ENCODE measurements around the gene MGA.

DNA sequence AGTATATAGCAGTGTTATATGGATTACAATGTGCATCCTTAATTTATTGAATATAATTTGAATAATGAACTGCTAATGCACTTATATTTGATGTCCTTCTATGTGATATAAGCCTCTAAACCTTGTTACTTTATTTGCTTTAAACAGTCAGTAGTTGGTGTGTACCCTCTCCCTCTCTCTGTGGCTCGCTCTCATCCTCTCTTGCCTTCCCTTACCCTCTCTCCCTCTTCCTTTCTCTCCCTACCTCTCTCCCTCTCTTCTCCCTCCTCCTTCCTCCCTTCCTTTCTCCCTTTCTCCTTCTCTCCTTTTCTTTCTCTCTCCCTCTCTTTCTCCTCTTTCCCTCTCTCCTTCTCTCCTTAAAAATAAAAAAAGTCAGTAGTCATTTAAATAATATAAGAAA is 28.9 kb downstream of the MGA start:
- TF ChIP-seq, protein P1, sequence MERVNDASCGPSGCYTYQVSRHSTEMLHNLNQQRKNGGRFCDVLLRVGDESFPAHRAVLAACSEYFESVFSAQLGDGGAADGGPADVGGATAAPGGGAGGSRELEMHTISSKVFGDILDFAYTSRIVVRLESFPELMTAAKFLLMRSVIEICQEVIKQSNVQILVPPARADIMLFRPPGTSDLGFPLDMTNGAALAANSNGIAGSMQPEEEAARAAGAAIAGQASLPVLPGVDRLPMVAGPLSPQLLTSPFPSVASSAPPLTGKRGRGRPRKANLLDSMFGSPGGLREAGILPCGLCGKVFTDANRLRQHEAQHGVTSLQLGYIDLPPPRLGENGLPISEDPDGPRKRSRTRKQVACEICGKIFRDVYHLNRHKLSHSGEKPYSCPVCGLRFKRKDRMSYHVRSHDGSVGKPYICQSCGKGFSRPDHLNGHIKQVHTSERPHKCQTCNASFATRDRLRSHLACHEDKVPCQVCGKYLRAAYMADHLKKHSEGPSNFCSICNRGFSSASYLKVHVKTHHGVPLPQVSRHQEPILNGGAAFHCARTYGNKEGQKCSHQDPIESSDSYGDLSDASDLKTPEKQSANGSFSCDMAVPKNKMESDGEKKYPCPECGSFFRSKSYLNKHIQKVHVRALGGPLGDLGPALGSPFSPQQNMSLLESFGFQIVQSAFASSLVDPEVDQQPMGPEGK (CRISPR knock-in tag; IDR thresholded peaks at IDR 0.05; ENCODE audit: borderline replicate concordance): no peak
- TF ChIP-seq ARNTL (CRISPR knock-in tag; IDR thresholded peaks at IDR 0.05; ENCODE audit: borderline replicate concordance, low read depth): no peak
- TF ChIP-seq OSR1 (CRISPR knock-in tag; IDR thresholded peaks at IDR 0.05): no peak
- TF ChIP-seq, protein P2, sequence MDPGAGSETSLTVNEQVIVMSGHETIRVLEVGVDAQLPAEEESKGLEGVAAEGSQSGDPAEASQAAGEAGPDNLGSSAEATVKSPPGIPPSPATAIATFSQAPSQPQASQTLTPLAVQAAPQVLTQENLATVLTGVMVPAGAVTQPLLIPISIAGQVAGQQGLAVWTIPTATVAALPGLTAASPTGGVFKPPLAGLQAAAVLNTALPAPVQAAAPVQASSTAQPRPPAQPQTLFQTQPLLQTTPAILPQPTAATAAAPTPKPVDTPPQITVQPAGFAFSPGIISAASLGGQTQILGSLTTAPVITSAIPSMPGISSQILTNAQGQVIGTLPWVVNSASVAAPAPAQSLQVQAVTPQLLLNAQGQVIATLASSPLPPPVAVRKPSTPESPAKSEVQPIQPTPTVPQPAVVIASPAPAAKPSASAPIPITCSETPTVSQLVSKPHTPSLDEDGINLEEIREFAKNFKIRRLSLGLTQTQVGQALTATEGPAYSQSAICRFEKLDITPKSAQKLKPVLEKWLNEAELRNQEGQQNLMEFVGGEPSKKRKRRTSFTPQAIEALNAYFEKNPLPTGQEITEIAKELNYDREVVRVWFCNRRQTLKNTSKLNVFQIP (CRISPR knock-in tag; IDR thresholded peaks at IDR 0.05; ENCODE audit: borderline replicate concordance, low read depth): no peak
- TF ChIP-seq ZFP30 (CRISPR knock-in tag; IDR thresholded peaks at IDR 0.05): no peak
- TF ChIP-seq RARB (CRISPR knock-in tag; IDR thresholded peaks at IDR 0.05): no peak
- no peak for TF ChIP-seq ZNF70 (CRISPR knock-in tag; IDR thresholded peaks at IDR 0.05)
- no peak for TF ChIP-seq TCF4 (CRISPR knock-in tag; IDR thresholded peaks at IDR 0.05; ENCODE audit: borderline replicate concordance)
- no peak for TF ChIP-seq ESRRG (CRISPR knock-in tag; IDR thresholded peaks at IDR 0.05)
- TF ChIP-seq ISL1 (CRISPR knock-in tag; IDR thresholded peaks at IDR 0.05): no peak
- no peak for TF ChIP-seq CSDC2 (CRISPR knock-in tag; IDR thresholded peaks at IDR 0.05)
- no peak for TF ChIP-seq ZNF565 (CRISPR knock-in tag; conservative IDR thresholded peaks at IDR 0.05; ENCODE audit: low read depth)

Data from SK-N-SH treated with all-trans-retinoic acid at 6 μM for 48 hours (cell line).